SK-N-SH (cell line): Measurements from ENCODE around the gene NTSR1. TPM values are rescaled to one million over a fixed set of nuclear protein-coding genes. Genes with fewer than 3 reads are reported as not detected.

Experiments used
- CTCF ChIA-PET: fragments of 300-600, 350-600 bp; formaldehyde crosslinking; extraction: SDS; loops from one replicate; lab custom pipeline; 2021; lab: Yijun Ruan, JAX
- POLR2A ChIA-PET: fragments of 350-600 bp; sonication (Branson Sonifier 250); formaldehyde crosslinking; extraction: SDS; loops from one replicate; lab custom pipeline; 2020; ENCODE audit warnings: antibody characterized with exemption, inconsistent platforms; lab: Yijun Ruan, JAX
- DNase-seq: peaks from one replicate; pipeline ENCODE4 v3.0.0; 2012
- H2AFZ ChIP-seq: fragments of 200-600 bp; sonication (generic); 2 replicates; pipeline ENCODE4 v1.8.1; 2016; ENCODE audit warnings: antibody characterized with exemption, mild to moderate bottlenecking, low read depth
- H3F3A ChIP-seq: fragments of 200-600 bp; sonication (generic); replicated peaks from 2 replicates; pipeline ENCODE3; 2016; ENCODE audit warnings: antibody characterized with exemption, mild to moderate bottlenecking; ENCODE audit not compliant: insufficient read depth
- H3K27ac ChIP-seq, 2 experiments: fragments of 200-500 bp in 1 of 2; fragments of 200-600 bp in 1 of 2; sonication (Bioruptor generic) in 1 of 2; sonication (generic), shearing (Covaris generic) in 1 of 2; 2 replicates each; pipeline versions ENCODE4 v1.5.1 to v1.6.1; 2014 to 2016; ENCODE audit warnings: low read depth in 2 of 2, inconsistent platforms in 1 of 2, low read length in 1 of 2, mild to moderate bottlenecking in 1 of 2, mixed read lengths in 1 of 2
- H3K27me3 ChIP-seq: fragments of 200-600 bp; sonication (generic), shearing (Covaris generic); 2 replicates; pipeline ENCODE4 v1.6.1; 2016; ENCODE audit warnings: mixed run types; ENCODE audit not compliant: insufficient read depth
- H3K36me3 ChIP-seq, 2 experiments: fragments of 200-500 bp in 1 of 2; fragments of 200-600 bp in 1 of 2; sonication (Bioruptor generic) in 1 of 2; sonication (generic) in 1 of 2; replicated peaks in 1 of 2; 2 replicates each; pipeline versions ENCODE3 to v1.5.1; 2014 to 2016; ENCODE audit warnings: low read length in 1 of 2, mild to moderate bottlenecking in 1 of 2; ENCODE audit not compliant: insufficient read depth in 2 of 2, control insufficient read depth in 1 of 2
- H3K4me1 ChIP-seq, 2 experiments: fragments of 200-500 bp in 1 of 2; fragments of 200-600 bp in 1 of 2; sonication (Bioruptor generic) in 1 of 2; sonication (generic), shearing (Covaris generic) in 1 of 2; 2 replicates each; pipeline versions ENCODE4 v1.5.1 to v1.6.1; 2014 to 2016; ENCODE audit warnings: low read depth in 1 of 2, low read length in 1 of 2, mixed run types in 1 of 2; ENCODE audit not compliant: insufficient read depth in 2 of 2, control insufficient read depth in 1 of 2
- H3K4me2 ChIP-seq: fragments of 200-600 bp; sonication (generic), shearing (Covaris generic); 2 replicates; pipeline ENCODE4 v1.6.1; 2017; ENCODE audit warnings: mixed run types
- H3K4me3 ChIP-seq, 2 experiments: fragments of 200-500 bp in 1 of 2; fragments of 200-600 bp in 1 of 2; sonication (Bioruptor generic) in 1 of 2; sonication (generic), shearing (Covaris generic) in 1 of 2; 2 replicates each; pipeline versions ENCODE4 v1.5.1 to v1.8.1; 2014 to 2016; ENCODE audit warnings: low read depth in 2 of 2, inconsistent platforms in 1 of 2, low read length in 1 of 2, mild to moderate bottlenecking in 1 of 2, mixed read lengths in 1 of 2, moderate library complexity in 1 of 2
- H3K79me2 ChIP-seq: fragments of 200-600 bp; sonication (generic); 2 replicates; pipeline ENCODE4 v1.8.1; 2017; ENCODE audit warnings: mild to moderate bottlenecking; ENCODE audit not compliant: insufficient read depth
- H3K9ac ChIP-seq: fragments of 200-600 bp; sonication (generic); 2 replicates; pipeline ENCODE4 v1.6.1; 2017; ENCODE audit warnings: mixed run types
- H3K9me2 ChIP-seq: fragments of 200-600 bp; sonication (generic); 2 replicates; pipeline ENCODE4 v1.6.1; 2017; ENCODE audit warnings: mixed run types
- H3K9me3 ChIP-seq: fragments of 200-600 bp; sonication (generic); 2 replicates; pipeline ENCODE4 v1.6.1; 2017; ENCODE audit warnings: mixed run types, mild to moderate bottlenecking, moderate library complexity
- H4K20me1 ChIP-seq: fragments of 200-600 bp; sonication (generic); 2 replicates; pipeline ENCODE4 v1.6.1; 2017; ENCODE audit warnings: mild to moderate bottlenecking, mixed run types; ENCODE audit not compliant: insufficient read depth
- CHD2 ChIP-seq: fragments of 150-350 bp; IDR thresholded peaks from 2 replicates; pipeline ENCODE4 v1.6.1; 2018; ENCODE audit warnings: low read length; ENCODE audit not compliant: partially characterized antibody
- ELF1 ChIP-seq: IDR thresholded peaks from 2 replicates; pipeline ENCODE4 v1.4.0; 2012
- EP300 ChIP-seq, 2 experiments: IDR thresholded peaks; 2 replicates each; pipeline versions ENCODE4 v1.4.0 to v1.6.1; 2012; ENCODE audit warnings: borderline replicate concordance in 1 of 2, low read depth in 1 of 2, low read length in 1 of 2
- EZH2phosphoT487 ChIP-seq: fragments of 200-600 bp; sonication (generic); IDR thresholded peaks from 2 replicates; pipeline ENCODE4 v1.6.1; 2017; ENCODE audit warnings: low read depth, mixed run types, mild to moderate bottlenecking, antibody characterized with exemption, moderate library complexity, borderline replicate concordance
- FOXJ3 ChIP-seq: sonication (generic); formaldehyde crosslinking; IDR thresholded peaks from 2 replicates; pipeline ENCODE4 v1.5.1; 2020; ENCODE audit warnings: mild to moderate bottlenecking, missing genetic modification reagents
- FOXM1 ChIP-seq: IDR thresholded peaks from 2 replicates; pipeline ENCODE4 v1.4.0; 2012; ENCODE audit warnings: low read depth, mild to moderate bottlenecking
- JUND ChIP-seq: IDR thresholded peaks from 2 replicates; pipeline ENCODE4 v1.4.0; 2012
- MAX ChIP-seq: IDR thresholded peaks from 2 replicates; pipeline ENCODE4 v1.4.0; 2012; ENCODE audit warnings: low read depth
- MXI1 ChIP-seq: IDR thresholded peaks from 2 replicates; pipeline ENCODE4 v1.6.1; 2012; ENCODE audit warnings: mild to moderate bottlenecking, low read depth, low read length, improper control_type of control experiment
- NFIC ChIP-seq: IDR thresholded peaks from 2 replicates; pipeline ENCODE4 v1.4.0; 2012; ENCODE audit warnings: borderline replicate concordance
- POLR2AphosphoS5 ChIP-seq: IDR thresholded peaks from 2 replicates; pipeline ENCODE4 v1.6.1; 2012; ENCODE audit warnings: low read depth, low read length
- RAD21 ChIP-seq: IDR thresholded peaks from 2 replicates; pipeline ENCODE4 v1.6.1; 2012; ENCODE audit warnings: mild to moderate bottlenecking, low read length
- RCOR1 ChIP-seq: fragments of 150-350 bp; IDR thresholded peaks from 2 replicates; pipeline ENCODE4 v1.6.1; 2017; ENCODE audit warnings: antibody characterized with exemption, low read length
- RXRA ChIP-seq: IDR thresholded peaks from 2 replicates; pipeline ENCODE4 v1.4.0; 2012; ENCODE audit warnings: low read depth, mild to moderate bottlenecking, borderline replicate concordance
- SIN3A ChIP-seq: IDR thresholded peaks from 2 replicates; pipeline ENCODE4 v1.6.1; 2012; ENCODE audit warnings: low read depth, mild to moderate bottlenecking, low read length, moderate library complexity, borderline replicate concordance
- SMC3 ChIP-seq: IDR thresholded peaks from 2 replicates; pipeline ENCODE4 v1.6.1; 2012; ENCODE audit warnings: low read depth, low read length, improper control_type of control experiment
- TAF1 ChIP-seq: IDR thresholded peaks from 2 replicates; pipeline ENCODE4 v1.6.1; 2012; ENCODE audit warnings: low read depth, mild to moderate bottlenecking, low read length, moderate library complexity, borderline replicate concordance
- TCF12 ChIP-seq: IDR thresholded peaks from 2 replicates; pipeline ENCODE4 v1.4.0; 2012
- YY1 ChIP-seq: IDR thresholded peaks from 2 replicates; pipeline ENCODE4 v1.4.0; 2012; ENCODE audit warnings: low read depth, mild to moderate bottlenecking
- WGBS: methylation state at CpG from one replicate; pipeline ENCODE4 v1.1.6; 2017; ENCODE audit warnings: low lambda C conversion rate; 5-methylcytosine and 5-hydroxymethylcytosine counted together
- polyA plus RNA-seq, 3 experiments: library from polyadenylated mRNA; depleted of rRNA; stranded (reverse); fragments of >200 nt; gene quantifications; 2 replicates each; pipeline ENCODE4 v1.2.3, GENCODE V29; 2012
- TF ChIP-seq, protein P1 (sequence below): fragments of 200-600 bp; sonication (generic); IDR thresholded peaks from 2 replicates; pipeline ENCODE4 v1.6.1; 2017; ENCODE audit warnings: antibody characterized with exemption, mild to moderate bottlenecking, moderate library complexity

Gene NTSR1
- polyA plus RNA-seq, 1 of the 3 experiments (the other 2 are of a cell fraction), result 8.2 TPM

DNA sequence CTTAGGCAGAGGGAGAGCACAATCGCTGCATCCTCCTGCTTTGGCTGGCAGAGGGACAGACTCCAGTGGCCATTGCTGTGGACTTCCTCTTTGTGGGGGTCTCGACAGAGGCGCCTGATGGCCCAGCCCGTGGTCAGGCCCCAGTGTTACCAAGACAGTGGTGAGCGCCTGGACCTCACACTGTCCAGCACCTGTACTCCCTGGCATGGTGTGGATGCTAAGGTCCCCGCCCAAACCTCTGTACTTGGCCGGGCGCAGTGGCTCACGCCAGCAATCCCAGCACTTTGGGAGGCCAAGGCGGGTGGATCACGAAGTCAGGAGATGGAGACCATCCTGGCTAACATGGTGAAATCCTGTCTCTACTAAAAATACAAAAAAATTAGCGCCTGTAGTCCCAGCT lies 2.3 kb upstream of the NTSR1 start:
- Histone ChIP-seq H3F3A (peaks cover 15% of the 10 kb centered on the region), H3K27ac (no peak overlapping the region), H3K9ac (no peak overlapping the region), H3K4me2 (no peak overlapping the region), H3K4me1 (peaks cover 19 to 27% of the 10 kb centered on the region in 2 experiments; a peak in 3 of 4 replicates), H3K27me3 (peaks cover 30% of the 10 kb centered on the region), H3K36me3 (no peaks in the 10 kb centered on the region), H3K79me2 (no peaks in the 10 kb centered on the region), H4K20me1 (no peaks in the 10 kb centered on the region), H3K9me2 (no peaks in the 10 kb centered on the region), H3K4me3 (no peak overlapping the region), H2AFZ (no peak overlapping the region), H3K9me3 (no peaks in the 10 kb centered on the region)
- ChIA-PET CTCF (interaction anchor here (0.6 to 5.0 kb wide), 3 partner anchors 12 to 90 kb away, joined by 3 to 31 read pairs (median 4); partner anchors contain the start of gene MRGBP), POLR2A (no interaction called here)
- TF ChIP-seq ELF1 (no peak), RAD21 (no peak), POLR2AphosphoS5 (no peak), TCF12 (no peak), SMC3 (no peak), FOXM1 (no peak), TAF1 (no peak), MAX (no peak), RXRA (no peak)
- 91% methylated on average over 8 of the region's 12 CpGs for WGBS
- no peak for DNase-seq

DNA sequence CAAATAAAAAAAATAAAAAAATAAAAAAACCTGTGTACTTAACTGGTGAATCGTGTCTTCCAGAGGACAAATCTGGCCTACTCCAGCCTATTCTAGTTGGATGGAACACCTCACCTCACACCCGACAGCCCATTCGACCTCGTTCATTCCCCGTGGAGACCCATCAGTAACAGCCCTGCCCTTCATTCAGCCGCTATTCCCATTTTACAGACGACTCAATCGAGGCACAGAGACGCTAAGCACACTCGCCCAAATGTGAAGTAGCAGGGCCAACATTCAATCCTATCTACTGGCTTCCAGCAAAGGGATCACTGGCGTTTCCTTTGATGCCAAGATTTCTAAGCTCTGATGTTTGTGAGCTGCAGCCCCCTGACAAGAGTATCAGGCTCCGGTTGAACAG lies 1.8 kb upstream of the NTSR1 start:
- Histone ChIP-seq H3K4me3 (no peak overlapping the region), H3K27ac (no peak overlapping the region), H3F3A (peaks cover 15% of the 10 kb centered on the region), H3K79me2 (no peaks in the 10 kb centered on the region), H4K20me1 (no peaks in the 10 kb centered on the region), H3K9ac (no peak overlapping the region), H2AFZ (no peak overlapping the region), H3K36me3 (no peaks in the 10 kb centered on the region), H3K4me2 (no peak overlapping the region), H3K27me3 (peaks cover 30% of the 10 kb centered on the region)
- CTCF ChIA-PET, result interaction anchor here (1.4 to 5.0 kb wide), 4 partner anchors 9 to 90 kb away, joined by 3 to 31 read pairs (median 4); no protein-coding TSS in a partner anchor
- 92% methylated on average over 12 of the region's 12 CpGs for WGBS
- no peak for DNase-seq
- TF ChIP-seq CHD2, result no peak
- no peak for TF ChIP-seq EP300 (IDR thresholded peaks at IDR 0.05; ENCODE audit: borderline replicate concordance in 1 of 2, low read depth in 1 of 2, low read length in 1 of 2)
- TF ChIP-seq, all 33 proteins: peak for 0
- POLR2A ChIA-PET, result no interaction called here
- peaks cover 23 to 27% of the 10 kb centered on the region in 2 experiments; a peak in 3 of 4 replicates for H3K4me1 ChIP-seq
- H3K9me2 ChIP-seq, result no peaks in the 10 kb centered on the region
- H3K9me3 ChIP-seq, result no peaks in the 10 kb centered on the region

- H3K9me3 ChIP-seq, result no peaks in the 10 kb centered on the region
- ChIA-PET CTCF (interaction anchor here (0.7 to 5.0 kb wide), 9 partner anchors 8 to 208 kb away, joined by 3 to 31 read pairs (median 4); no protein-coding TSS in a partner anchor), POLR2A (no interaction called here)
- peaks cover 25 to 27% of the 10 kb centered on the region in 2 experiments; a peak in 3 of 4 replicates for H3K4me1 ChIP-seq
- H3K4me3 ChIP-seq, result no peak overlapping the region
- peaks cover 30% of the 10 kb centered on the region for H3K27me3 ChIP-seq
- H3K27ac ChIP-seq, result no peak overlapping the region
- no peak overlapping the region for H3K4me2 ChIP-seq
- H3K9me2 ChIP-seq, result no peaks in the 10 kb centered on the region
- H3F3A ChIP-seq, result peaks cover 15% of the 10 kb centered on the region
- 82% methylated on average over 10 of the region's 16 CpGs for WGBS
- H2AFZ ChIP-seq, result no peak overlapping the region
- H3K79me2 ChIP-seq, result no peaks in the 10 kb centered on the region
- H3K9ac ChIP-seq, result no peak overlapping the region
- H4K20me1 ChIP-seq, result no peaks in the 10 kb centered on the region
- DNase-seq, result no peak
- no peaks in the 10 kb centered on the region for H3K36me3 ChIP-seq
- no peak for TF ChIP-seq EZH2phosphoT487
- no peak for TF ChIP-seq JUND
- no peak for TF ChIP-seq EP300 (IDR thresholded peaks at IDR 0.05; ENCODE audit: borderline replicate concordance in 1 of 2, low read depth in 1 of 2, low read length in 1 of 2)
- no peak for TF ChIP-seq SMC3
- no peak for TF ChIP-seq NFIC
- TF ChIP-seq MAX, result no peak
- no peak for TF ChIP-seq RXRA
- no peak for TF ChIP-seq RCOR1
- TF ChIP-seq YY1, result no peak
- no peak for TF ChIP-seq FOXJ3
- TF ChIP-seq SIN3A, result no peak
- TF ChIP-seq MXI1, result no peak
- TF ChIP-seq, protein P1, sequence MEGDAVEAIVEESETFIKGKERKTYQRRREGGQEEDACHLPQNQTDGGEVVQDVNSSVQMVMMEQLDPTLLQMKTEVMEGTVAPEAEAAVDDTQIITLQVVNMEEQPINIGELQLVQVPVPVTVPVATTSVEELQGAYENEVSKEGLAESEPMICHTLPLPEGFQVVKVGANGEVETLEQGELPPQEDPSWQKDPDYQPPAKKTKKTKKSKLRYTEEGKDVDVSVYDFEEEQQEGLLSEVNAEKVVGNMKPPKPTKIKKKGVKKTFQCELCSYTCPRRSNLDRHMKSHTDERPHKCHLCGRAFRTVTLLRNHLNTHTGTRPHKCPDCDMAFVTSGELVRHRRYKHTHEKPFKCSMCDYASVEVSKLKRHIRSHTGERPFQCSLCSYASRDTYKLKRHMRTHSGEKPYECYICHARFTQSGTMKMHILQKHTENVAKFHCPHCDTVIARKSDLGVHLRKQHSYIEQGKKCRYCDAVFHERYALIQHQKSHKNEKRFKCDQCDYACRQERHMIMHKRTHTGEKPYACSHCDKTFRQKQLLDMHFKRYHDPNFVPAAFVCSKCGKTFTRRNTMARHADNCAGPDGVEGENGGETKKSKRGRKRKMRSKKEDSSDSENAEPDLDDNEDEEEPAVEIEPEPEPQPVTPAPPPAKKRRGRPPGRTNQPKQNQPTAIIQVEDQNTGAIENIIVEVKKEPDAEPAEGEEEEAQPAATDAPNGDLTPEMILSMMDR, result no peak
- TF ChIP-seq FOXM1, result no peak
Observed at GRCh38 chr20:62707276-62707920, 1.2 kb upstream of the NTSR1 start.
